ENCODE results near the gene GLIPR1L2. TPM values are rescaled to one million over a fixed set of nuclear protein-coding genes. Genes with fewer than 3 reads are reported as not detected.
A peak's percentile ranks its signal among the peaks of the same experiment; 100 is the strongest.

Gene GLIPR1L2
- total and polyA plus RNA-seq, 10 of the 15 experiments (the other 5 are each of a cell fraction or from before 2014, with no cell fraction given) = 0.04 to 0.39 (median 0.09) TPM; not detected in 3

- no peak overlapping the region for H3K4me3 ChIP-seq
- H3K4me2 ChIP-seq (ENCODE audit: control insufficient read depth, insufficient read depth) = no peak overlapping the region
- H3K4me1 ChIP-seq (ENCODE audit: control insufficient read depth, insufficient read depth, low read length) = no peaks in the 10 kb centered on the region
- H2AFZ ChIP-seq (ENCODE audit: control insufficient read depth, low read depth, low read length) = no peak overlapping the region; the same call in 1 of the 2 replicates
- FAIRE-seq (no peak), DNase-seq (ENCODE audit: low read depth, low spot score) (no peak), ATAC-seq (peak; percentile 54)
- H3K27ac ChIP-seq (ENCODE audit: control insufficient read depth, insufficient read depth) = no peak overlapping the region
- H3K36me3 ChIP-seq (ENCODE audit: control insufficient read depth in 2 of 2, insufficient read depth in 2 of 2, low read length in 1 of 2) = no peaks in the 10 kb centered on the region
- 0% methylated on average over 1 of the region's 1 CpG for WGBS (ENCODE audit: insufficient coverage, insufficient replicate concordance, low lambda C conversion rate, missing lambda C conversion rate)
- RAD21 ChIA-PET (ENCODE audit: unreplicated experiment) = interaction anchor here (0.7 to 1.6 kb wide), 3 partner anchors 32 to 741 kb away, joined by 3 to 4 read pairs (median 3); partner anchors contain the start of genes CAPS2 and GLIPR1L1
- no peaks in the 10 kb centered on the region for H3K27me3 ChIP-seq (replicated peaks in 1 of 2; ENCODE audit: control insufficient read depth in 2 of 2, insufficient read depth in 2 of 2, low read length in 1 of 2)
- no peaks in the 10 kb centered on the region for H3K9me3 ChIP-seq (replicated peaks; ENCODE audit: control insufficient read depth, insufficient read depth, low read length)
- H3K79me2 ChIP-seq (ENCODE audit: control insufficient read depth, insufficient read depth, low read length) = no peaks in the 10 kb centered on the region
- in situ Hi-C loops (cut with MboI) = no loop called here
- POLR2A ChIA-PET = interaction anchor here (0.6 kb wide), 1 partner anchor 64 kb away, joined by 3 read pairs; no protein-coding TSS in a partner anchor
- CTCF ChIA-PET = interaction anchor here (1.0 kb wide), 1 partner anchor 16 kb away, joined by 3 read pairs; no protein-coding TSS in a partner anchor
- no peak overlapping the region for H3K9ac ChIP-seq (ENCODE audit: control insufficient read depth, insufficient read depth, low read length)
- SMC1A ChIA-PET (ENCODE audit: uncharacterized antibody, unreplicated experiment) = interaction anchor here (0.7 to 1.0 kb wide), 2 partner anchors 8 to 31 kb away, joined by 3 read pairs; no protein-coding TSS in a partner anchor
- no TSS peak for BruUV-seq (replicated peaks)
- intact Hi-C loops (cut with micrococcal nuclease; ENCODE audit: unreplicated experiment) = no loop called here
- H4K20me1 ChIP-seq (ENCODE audit: control insufficient read depth, insufficient read depth) = no peaks in the 10 kb centered on the region
- TF ChIP-seq HSF1 (IDR thresholded peaks at IDR 0.05; ENCODE audit: low read depth, low read length) = no peak
- TF ChIP-seq JUNB (IDR thresholded peaks at IDR 0.05) = peak; percentile 30; the same call in 1 of the 2 replicates
These were observed 24.3 kb upstream of the GLIPR1L2 start for GRCh38 chr12:75366629-75367028.

GRCh38 chr12:75374971-75375370 lies 15.9 kb upstream of the GLIPR1L2 start:
- POLR2A ChIA-PET = no interaction called here
- no peaks in the 10 kb centered on the region for H3K27me3 ChIP-seq (replicated peaks in 1 of 2; ENCODE audit: control insufficient read depth in 2 of 2, insufficient read depth in 2 of 2, low read length in 1 of 2)
- 100% methylated on average over 2 of the region's 2 CpGs for WGBS (ENCODE audit: insufficient coverage, insufficient replicate concordance, low lambda C conversion rate, missing lambda C conversion rate)
- H2AFZ ChIP-seq (ENCODE audit: control insufficient read depth, low read depth, low read length) = no peak overlapping the region
- H3K27ac ChIP-seq (ENCODE audit: control insufficient read depth, insufficient read depth) = no peak overlapping the region
- FAIRE-seq (no peak), DNase-seq (ENCODE audit: low read depth, low spot score) (no peak), ATAC-seq (no peak)
- BruUV-seq (replicated peaks) = no TSS peak
- H3K79me2 ChIP-seq (ENCODE audit: control insufficient read depth, insufficient read depth, low read length) = no peaks in the 10 kb centered on the region
- no peaks in the 10 kb centered on the region for H3K4me1 ChIP-seq (ENCODE audit: control insufficient read depth, insufficient read depth, low read length)
- no peaks in the 10 kb centered on the region for H3K36me3 ChIP-seq (ENCODE audit: control insufficient read depth in 2 of 2, insufficient read depth in 2 of 2, low read length in 1 of 2)
- intact Hi-C loops (cut with micrococcal nuclease; ENCODE audit: unreplicated experiment) = no loop called here
- in situ Hi-C loops (cut with MboI) = no loop called here
- CTCF ChIA-PET = interaction anchor here (0.6 kb wide), 1 partner anchor 1448 kb away, joined by 3 read pairs; no protein-coding TSS in a partner anchor
- no peak overlapping the region for H3K4me2 ChIP-seq (ENCODE audit: control insufficient read depth, insufficient read depth)
- H4K20me1 ChIP-seq (ENCODE audit: control insufficient read depth, insufficient read depth) = no peaks in the 10 kb centered on the region
- no peaks in the 10 kb centered on the region for H3K9me3 ChIP-seq (replicated peaks; ENCODE audit: control insufficient read depth, insufficient read depth, low read length)
- SMC1A ChIA-PET (ENCODE audit: uncharacterized antibody, unreplicated experiment) = interaction anchor here (1.0 kb wide), 1 partner anchor 9 kb away, joined by 3 read pairs; no protein-coding TSS in a partner anchor
- no peak overlapping the region for H3K9ac ChIP-seq (ENCODE audit: control insufficient read depth, insufficient read depth, low read length)
- H3K4me3 ChIP-seq = no peak overlapping the region
- TF ChIP-seq MAX (IDR thresholded peaks at IDR 0.05; ENCODE audit: low read depth, low read length) = no peak
- TF ChIP-seq SMAD1 (IDR thresholded peaks at IDR 0.05; ENCODE audit: low read depth, partially characterized antibody) = no peak
- RAD21 ChIA-PET (ENCODE audit: unreplicated experiment) = no interaction called here

Measured in GM12878 (cell line).